Renal pelvis (tissue), 4 donors: ENCODE measurements around the gene PTPRN2. TPM values are rescaled to one million over a fixed set of nuclear protein-coding genes. Genes with fewer than 3 reads are reported as not detected.

Source experiments
- DNase-seq: peaks from one replicate; pipeline ENCODE4 v3.0.0-alpha.2; 2013
- polyA plus RNA-seq, 3 donors: library from polyadenylated mRNA; unstranded; fragments of 120-200 nt; gene quantifications; one replicate each; pipeline ENCODE4 v1.2.1, GENCODE V29; 2013; ENCODE audit not compliant: insufficient read length in 3 of 3

Gene PTPRN2
- polyA plus RNA-seq, 3 donors, result 6.6 to 7.5 (median 7.4) TPM

DNA sequence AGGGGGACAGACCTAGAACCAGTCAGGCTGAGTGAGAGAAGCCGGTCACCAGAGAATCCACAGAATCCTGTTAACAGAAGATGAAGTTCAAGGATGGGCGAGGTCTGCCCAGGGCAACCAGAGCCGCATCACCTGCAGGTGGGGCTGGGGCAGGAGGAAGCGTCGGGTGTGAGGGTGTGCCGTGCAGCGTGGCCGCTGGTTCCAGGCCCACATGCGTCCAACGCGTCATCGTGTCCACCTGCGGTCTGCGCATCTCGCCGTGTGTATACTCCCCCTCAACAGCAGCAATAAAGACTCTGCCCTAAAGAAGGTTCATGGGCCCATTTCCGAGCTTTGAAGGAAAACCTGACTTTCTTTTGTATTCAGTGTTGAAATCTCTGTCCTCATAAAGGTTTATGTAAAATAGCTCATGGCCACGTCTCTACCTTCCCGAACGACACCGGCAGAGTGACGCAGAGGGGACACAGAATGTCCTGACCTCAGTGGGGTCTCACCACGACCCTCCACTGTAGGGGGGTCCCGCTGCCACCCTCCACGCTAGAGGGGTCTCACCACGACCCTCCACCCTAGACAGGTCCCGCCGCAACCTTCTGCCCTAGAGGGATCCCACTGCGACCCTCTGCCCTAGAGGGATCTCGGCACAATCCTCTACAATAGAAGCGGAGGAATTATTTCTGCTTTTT lies 446.9 kb downstream of the PTPRN2 start:
- DNase-seq, result no peak

DNA sequence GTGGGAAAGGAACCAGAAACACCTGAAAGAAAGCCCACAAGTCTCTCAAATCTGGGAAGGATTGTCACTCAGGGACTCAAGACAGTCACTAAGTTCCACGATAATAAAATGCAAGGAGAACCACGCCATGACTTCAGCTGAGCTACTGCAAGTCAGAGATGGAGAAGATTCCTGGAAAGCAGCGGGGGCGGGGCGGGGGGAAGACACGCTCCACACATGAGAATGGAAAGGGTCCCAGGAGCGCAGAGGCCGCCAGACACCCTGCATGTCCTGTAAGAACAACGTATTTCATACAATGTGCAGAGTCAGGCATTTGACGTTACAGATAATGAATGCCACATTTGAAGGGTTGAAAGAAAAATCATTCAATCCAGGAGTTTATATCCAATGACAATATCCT lies 448.1 kb downstream of the PTPRN2 start:
- DNase-seq, result no peak

DNA sequence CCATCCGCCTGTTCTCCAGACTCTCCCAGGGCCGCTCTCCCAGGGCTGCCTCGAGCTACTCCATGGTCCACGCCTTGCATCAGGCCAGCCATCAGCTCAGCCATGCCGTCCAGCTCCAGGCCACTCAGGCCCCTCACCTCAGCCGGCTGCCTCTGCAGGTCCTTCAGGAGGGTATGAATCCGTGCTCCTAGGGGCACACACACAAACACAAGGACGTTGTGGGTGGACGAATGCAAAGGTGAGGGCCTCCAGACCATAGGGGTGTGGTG lies 449.4 kb downstream of the PTPRN2 start:
- DNase-seq, result no peak

DNA sequence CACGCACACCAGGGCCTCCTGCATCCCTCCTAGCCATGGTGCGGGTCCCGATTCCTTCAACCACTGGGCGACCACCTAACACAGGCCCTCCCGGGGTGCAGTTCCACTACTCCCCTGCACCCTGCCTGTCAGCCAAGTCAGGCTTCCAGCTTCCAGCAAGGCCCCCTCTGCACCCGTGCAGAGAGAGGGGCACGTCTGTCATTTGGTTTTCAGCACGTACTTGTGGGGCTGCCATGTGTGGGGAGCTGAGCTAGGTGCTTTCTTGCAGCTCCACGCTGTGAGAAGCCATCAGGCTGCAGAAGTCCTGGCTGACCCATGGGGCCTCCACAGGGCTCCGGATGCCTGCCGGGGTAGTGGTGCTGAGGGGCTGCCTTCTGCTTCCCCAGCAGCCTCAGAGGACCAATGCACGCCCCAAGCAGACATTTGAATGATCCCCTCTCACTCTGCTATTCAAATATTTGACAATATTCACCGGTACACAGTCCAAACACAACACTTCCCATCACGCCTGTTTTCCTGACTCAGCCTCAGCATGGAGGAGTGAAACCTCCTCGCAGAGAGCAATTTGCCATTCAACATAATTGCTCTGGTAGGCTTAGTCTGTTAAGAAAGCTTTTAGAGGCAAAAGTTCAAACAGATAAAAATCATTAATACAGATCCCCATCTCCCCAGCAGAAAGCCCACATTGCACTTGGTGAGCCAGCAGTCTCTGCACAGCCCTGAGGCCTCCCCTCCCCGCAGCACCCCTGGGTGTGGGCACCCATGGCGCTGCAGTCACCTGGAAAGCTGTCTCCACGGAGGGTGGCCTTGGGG lies 449.9 kb downstream of the PTPRN2 start:
- no peak for DNase-seq

DNA sequence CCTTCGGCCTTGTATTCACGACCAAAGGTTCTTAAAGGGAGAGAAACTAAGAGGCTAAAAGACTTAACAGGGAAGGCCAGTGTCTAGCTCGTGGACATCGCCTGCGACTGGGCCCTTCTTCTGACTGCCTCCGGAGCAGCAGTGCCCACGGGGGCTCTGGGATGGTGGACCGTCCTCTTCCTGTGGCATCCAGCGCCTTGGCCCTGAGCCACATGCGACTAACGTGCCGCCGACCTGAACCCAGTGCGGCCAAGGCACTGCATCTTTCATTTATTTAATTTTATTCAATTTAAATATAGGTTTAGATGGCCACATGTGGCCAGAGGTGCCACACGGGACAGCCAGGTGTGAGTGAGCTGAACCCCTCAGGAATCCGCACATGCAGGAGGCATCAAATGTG lies 451.7 kb downstream of the PTPRN2 start:
- no peak for DNase-seq

DNA sequence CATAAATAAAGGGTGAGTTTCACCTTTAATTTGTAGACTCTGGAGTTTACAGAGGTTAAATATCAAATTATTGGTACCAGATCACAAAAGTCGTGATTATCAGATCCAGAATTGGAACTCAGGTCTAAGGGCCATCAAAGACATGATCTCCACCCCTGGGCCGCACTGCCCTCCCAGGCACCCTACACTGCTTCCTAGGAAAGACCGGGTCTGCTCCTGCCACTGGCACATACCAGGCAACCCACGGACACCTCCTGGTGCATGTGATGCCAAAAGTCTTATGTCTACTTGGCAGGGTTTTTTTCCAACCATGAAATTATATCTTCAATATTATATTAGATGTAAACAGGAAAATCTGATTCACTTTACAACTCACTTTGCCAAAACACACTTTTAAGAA lies 452.8 kb downstream of the PTPRN2 start:
- DNase-seq, result no peak

DNA sequence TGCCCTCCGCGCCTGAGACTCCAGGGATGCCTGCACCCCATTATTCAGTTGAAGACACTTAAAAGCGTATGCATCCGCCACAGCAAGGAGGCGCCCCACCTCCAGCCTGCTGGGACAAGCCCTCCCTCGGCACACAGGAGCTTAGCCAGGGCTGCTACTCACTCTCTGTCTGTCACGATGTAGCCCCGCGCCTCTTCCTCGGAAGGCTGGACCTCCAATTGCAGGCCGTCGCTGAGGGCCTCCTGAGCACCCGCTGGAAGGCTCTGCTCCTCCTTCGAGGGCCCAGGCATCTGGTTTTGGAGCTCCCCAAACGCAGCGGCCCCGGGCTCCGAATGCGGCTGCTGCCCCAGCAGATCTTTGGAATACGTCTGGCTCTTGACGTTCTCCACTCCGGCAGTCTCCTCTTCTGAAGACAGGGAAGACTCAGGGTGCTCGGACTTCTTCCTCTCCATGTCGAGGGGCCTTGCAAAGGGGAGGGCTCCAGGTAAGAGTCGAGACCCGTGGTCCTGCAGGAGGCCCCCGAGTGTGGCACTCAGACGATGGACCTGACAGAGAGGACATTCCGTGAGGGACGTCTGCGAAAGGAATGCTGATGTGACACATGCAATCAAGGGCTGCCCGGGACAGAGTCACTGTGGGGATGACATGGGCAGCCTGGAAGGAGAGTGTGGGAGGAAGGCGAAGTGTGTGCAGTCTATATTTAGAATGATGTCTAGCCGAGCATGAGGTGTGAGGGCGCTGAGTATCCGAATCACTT lies 453.9 kb downstream of the PTPRN2 start:
- no peak for DNase-seq

DNA sequence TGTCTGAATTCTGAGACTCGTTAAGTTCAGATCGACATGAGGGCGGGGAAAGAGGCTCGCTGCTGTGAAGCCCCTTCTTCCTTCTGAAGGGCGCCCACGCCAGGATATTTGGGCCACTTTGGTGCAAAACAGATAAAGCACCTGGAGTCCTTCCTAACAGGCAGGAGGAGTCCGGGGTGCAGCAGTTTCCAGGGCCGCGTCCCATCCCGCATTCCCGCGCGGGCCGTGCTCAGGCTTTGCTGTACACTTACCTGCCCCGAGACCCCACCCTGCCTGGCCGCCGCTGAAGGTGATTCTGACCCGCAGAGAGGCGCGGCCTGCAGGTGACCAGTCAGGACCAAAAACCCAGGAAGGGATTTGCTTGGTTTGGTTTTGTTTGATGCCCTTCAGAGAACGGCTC lies 454.6 kb downstream of the PTPRN2 start:
- DNase-seq, result no peak

DNA sequence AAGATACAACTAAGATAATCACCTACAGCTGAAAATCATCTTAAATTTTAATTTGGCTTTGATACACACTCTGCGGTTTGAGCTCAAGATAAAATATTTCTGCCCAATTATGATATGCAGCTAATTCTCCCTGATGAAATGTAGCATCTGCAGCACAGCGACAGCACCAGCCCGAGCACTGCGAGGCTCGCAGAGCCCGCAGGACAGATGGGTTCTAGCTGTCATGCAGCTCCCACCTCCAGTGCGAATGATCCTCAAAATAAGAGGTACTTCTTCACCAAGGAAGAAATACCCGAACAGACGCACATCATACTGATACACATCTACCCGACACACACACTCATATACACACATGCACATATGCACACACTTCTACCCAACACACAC lies 457.6 kb downstream of the PTPRN2 start:
- DNase-seq, result no peak

DNA sequence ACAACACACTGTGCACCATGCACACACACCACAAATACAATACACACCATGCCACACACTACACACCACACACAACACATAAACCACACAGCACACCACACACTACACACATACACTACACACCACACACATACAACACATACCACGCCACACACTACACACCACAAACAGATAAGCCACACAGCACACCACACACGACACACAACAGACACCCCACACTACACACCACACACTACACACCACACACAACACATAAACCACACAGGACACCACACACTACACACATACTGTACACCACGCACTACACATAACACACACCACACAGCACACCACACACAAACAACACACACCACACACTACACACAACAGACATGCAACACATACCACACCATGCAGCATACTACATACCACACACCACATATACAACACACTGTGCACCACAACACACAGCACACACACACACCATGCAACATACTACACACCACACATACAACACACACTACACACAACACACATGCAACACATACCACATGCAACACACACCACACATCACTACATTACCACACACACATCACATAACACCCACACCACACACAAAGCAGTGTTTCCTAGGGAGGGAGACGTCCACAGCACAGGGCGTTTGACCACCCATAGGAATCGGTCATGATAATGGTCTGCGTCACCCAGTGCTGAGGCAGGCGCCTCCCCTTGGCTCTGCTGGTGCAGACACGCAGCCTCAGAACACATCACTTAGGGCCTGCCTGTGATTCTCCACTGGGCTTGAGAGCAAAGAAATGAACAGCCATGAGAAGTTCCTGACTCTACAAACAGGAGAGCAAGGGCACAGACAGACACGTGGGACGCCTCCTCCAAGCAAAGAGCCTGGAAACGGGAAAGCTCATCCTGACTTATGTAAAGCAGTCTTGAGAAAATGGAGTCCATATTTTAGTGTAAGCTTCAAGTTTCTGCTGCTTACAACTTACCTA lies 458.3 kb downstream of the PTPRN2 start:
- no peak for DNase-seq

DNA sequence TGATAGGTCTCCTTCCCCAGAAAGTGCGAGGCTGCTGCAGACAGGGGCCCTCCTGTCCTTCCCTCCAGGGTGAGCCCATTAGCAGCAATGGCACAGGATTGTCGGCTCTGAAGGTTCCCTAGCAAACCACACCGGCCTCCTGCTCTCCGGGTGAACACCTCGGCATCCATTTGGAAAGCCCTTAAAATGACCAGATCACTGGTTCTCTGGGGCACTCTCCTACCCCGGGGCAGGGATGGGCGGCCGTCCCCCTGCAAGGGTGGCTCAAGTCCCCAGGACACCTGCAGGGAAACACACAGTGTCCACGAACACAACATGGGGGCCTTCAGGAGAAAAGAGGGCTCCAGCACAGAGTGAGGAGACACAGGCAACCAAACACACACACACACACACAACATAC lies 459.1 kb downstream of the PTPRN2 start:
- DNase-seq, result no peak

DNA sequence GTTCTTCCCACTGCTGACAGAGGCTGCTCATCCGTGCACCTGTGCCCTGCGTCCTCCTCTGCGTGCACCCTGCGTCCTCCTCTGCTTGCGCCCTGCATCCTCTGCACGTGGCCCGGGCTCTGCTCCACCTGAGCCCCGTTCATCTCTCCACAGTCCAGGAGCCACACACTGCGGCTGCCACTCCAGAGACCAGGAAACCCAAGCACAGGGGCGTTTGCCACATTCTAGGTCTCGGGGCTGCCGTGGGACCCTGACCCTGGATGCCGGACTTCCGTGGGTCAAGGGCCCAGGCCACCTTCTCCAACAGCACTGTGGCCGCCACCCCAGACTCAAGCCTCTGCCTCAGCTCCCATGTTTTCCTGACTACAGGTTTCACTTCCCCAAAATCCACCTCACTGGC lies 460.4 kb downstream of the PTPRN2 start:
- no peak for DNase-seq

DNA sequence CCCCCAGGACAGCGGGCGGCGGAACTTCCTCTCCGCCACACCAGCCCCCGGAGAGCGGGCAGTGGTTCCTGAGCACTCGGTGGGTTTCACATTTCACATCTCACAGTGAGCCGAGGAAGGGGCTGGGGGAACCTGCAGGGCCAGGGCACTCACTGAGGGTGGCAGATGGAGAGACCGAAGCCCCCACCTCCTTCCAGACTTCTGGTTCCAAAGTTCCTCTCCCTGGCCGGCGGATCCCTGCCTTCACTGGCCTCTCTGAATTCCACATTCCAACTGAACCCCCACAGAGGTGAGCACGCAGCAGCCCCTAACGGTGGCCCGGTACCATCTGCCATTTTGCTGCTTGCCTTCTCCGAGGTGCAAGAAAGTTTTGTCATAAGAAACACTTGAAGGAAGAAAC lies 461.0 kb downstream of the PTPRN2 start:
- no peak for DNase-seq

DNA sequence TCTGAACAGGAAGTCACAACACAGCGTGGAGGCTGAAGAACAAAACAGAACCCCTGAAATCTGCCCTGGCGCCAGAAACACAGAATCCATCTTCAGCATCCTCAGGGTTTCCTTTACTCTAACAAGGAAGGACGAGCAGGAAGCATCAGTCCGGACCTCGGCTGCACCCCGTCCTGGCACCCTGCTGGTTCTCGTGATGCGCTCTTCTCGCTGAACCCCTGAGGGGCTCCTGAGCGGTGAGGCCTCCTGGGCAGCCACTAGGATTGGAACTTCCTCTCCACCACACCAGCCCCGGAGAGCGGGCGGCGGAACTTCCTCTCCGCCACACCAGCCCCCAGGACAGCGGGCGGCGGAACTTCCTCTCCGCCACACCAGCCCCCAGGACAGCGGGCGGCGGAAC lies 461.9 kb downstream of the PTPRN2 start:
- no peak for DNase-seq

DNA sequence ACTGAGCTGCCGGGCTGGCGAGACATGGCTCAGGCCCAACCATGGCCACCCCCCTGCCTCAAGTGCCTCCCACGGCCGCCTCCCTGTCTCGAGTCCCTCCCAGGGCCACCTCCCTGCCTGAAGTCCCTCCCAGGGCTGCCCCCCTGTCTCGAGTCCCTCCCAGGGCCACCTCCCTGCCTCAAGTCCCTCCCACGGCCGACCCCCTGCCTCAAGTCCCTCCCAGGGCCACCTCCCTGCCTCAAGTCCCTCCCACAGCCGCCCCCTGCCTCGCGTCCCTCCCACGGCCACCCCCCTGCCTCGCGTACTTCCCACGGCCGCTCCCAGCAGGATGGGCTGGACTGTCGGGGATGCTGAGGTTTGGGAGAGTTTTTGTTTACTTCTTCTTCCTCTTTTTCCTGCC lies 462.5 kb downstream of the PTPRN2 start:
- DNase-seq, result no peak

DNA sequence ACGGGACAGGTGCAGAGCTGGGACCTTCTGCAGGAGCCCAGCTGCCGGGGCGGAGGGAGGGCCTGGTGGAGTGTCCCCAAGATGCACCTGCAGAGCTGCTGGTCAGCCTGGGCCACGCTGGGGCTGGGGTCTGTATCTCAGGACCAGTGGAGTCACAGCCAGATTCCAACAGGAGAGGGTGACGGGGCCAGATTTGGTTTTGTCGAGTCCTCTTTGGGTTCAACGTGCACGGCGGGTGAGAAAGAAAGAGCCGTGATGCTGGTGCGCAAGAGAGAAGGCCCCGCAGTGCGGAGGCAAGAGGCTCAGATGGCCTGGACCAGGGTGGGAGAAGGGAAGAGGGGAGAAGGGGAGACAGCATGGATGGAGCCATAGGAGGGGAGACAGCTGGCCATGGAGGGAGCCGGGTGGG lies 462.9 kb downstream of the PTPRN2 start:
- no peak for DNase-seq

DNA sequence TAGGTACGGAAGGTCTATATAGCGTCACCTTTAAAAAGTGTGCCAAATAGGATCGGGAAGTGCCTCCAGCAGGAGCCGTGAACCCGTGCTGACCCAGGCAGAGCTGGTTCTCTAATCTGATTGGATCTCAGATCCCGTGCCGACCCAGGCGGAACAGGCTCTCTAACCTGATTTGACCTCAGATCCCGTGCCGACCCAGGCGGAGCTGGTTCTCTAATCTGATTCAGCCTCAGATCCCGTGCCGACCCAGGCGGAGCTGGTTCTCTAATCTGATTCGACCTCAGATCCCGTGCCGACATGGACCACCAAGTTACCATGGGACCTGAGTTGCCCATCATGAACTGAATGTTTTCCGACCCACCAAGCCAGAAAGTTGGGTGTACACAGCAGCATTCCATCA lies 463.9 kb downstream of the PTPRN2 start:
- DNase-seq, result no peak

DNA sequence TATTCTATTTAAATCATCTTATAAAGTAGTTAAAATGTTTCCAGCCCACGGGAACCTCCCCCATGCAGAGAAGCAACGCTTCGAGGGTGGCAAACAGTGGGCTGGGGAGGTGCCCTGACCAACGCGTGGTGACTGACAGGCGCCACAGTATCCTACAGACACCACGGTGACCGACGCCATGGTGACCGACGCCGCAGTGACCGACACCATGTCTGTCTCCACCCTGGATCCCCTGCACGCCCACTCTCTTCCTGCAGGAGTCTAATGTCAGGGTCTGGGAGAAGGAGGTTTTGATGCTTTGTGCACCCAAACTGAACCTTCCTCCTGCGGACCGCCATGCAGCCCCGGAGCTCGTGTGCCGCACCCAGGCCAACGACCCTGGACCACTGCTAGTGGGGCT lies 464.4 kb downstream of the PTPRN2 start:
- no peak for DNase-seq

DNA sequence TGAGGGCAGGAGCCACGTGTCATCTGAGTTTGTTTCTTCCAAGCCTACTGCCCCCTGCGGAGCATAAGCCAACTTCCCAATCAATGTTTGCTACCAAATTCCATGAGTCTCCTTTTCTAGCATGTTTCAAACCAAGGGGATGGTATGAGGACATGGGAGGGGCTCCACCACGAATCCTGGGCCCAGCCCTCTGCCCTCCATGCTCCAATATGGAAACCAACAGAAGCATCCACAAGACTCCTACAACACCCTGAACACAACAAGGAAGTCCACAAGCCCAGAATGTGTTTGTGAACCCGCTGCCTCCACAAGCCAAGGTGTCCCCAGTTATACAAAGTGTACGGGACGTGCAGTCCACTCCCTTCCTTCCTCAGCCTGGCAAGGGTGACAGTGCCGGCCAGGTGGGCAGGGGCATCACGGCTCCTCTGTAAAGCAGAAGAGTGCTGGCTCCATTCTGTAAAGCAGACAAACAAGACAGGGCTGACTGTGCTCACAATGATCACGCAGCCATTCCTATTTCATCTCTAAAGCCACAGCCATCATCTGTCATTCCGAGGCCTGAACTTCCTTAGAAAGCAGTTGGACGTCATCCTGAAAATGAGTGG lies 466.1 kb downstream of the PTPRN2 start:
- no peak for DNase-seq

DNA sequence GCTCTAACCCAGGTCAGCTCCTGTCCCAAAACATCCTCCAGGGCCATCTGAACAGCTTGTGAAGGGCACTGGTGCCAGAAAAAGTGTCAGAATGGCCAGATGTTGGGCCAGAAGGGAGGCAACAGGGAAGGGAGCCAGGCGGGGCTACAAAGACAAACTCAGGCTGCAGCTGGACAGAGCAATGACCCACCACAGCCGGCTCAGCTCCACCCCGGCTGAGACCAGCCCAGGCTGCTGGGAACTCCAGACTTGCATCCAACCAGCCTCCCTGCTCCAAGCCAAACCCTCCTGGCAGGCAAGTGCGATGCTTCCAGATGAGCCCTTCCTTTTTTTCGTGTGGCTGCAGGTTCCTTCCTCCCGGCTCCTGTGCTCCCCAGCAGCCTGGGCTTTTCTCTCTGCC lies 466.9 kb downstream of the PTPRN2 start:
- DNase-seq, result no peak

DNA sequence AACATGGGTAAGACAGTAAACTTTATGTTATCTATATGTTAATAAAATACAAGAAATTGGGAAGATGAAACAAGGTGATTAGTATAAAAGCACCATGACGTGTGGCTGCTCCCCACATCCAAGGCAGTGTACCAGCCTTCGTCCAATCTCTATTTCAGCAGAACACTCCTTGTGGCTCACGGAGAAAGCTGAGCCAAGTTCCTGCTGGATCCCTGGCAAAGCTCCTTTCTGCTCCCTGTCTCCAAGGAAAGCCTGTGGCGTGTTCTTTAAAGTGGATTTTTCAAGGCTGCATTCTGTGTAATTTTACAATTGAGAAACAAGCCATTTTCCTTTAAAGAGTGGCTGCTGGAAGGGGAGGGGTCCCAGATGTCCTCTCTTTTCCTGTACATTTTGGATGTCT lies 467.3 kb downstream of the PTPRN2 start:
- no peak for DNase-seq
